GM12864 (cell line): ENCODE results near the gene FBXL5.

Experiments
- DNase-seq: peaks from one replicate; pipeline ENCODE4 v3.0.0-alpha.2; 2011; ENCODE audit warnings: low read depth
- H3K4me3 ChIP-seq: 2 replicates; pipeline ENCODE4 v1.5.1; 2011; ENCODE audit warnings: mild to moderate bottlenecking, low read depth, low read length, control low read depth
- CTCF ChIP-seq: IDR thresholded peaks from 2 replicates; pipeline ENCODE4 v1.5.1; 2011; ENCODE audit warnings: low read depth, mild to moderate bottlenecking, moderate library complexity, low read length, control low read depth, inconsistent platforms; ENCODE audit errors: missing control alignments

The FBXL5 gene

GRCh38 chr4:15684498-15684897, 29.3 kb upstream of the FBXL5 start:
- no peak for TF ChIP-seq CTCF
- H3K4me3 ChIP-seq = no peak overlapping the region
- DNase-seq = no peak

GRCh38 chr4:15683143-15683495, 28.0 kb upstream of the FBXL5 start:
- no peak overlapping the region; the same call in 1 of the 2 replicates for H3K4me3 ChIP-seq
- no peak for TF ChIP-seq CTCF
- DNase-seq = no peak

GRCh38 chr4:15682242-15683142, 27.3 kb upstream of the FBXL5 start:
- DNase-seq = no peak
- no peak for TF ChIP-seq CTCF

GRCh38 chr4:15681372-15682241, 26.4 kb upstream of the FBXL5 start, which contains the start of gene FAM200B:
FAM200B (plus strand) TSS chr4:15681827; CDS start chr4:15686978, 5,151 bp downstream.
- DNase-seq = peak; percentile 93
- H3K4me3 ChIP-seq = peak within 1 kb of the TSS; percentile 61
- TF ChIP-seq CTCF = no peak

More at GRCh38 chr4:15682242-15683142, 27.3 kb upstream of the FBXL5 start:
- peak overlapping the region; percentile 61 for H3K4me3 ChIP-seq

GRCh38 chr4:15681067-15681371, 25.9 kb upstream of the FBXL5 start:
- DNase-seq = no peak
- TF ChIP-seq CTCF = no peak
- H3K4me3 ChIP-seq = peak overlapping the region; percentile 61

- TF ChIP-seq CTCF = no peak
- DNase-seq = no peak
- H3K4me3 ChIP-seq = no peak overlapping the region
Measured at GRCh38 chr4:15677507-15677988, 22.4 kb upstream of the FBXL5 start.
